ENCODE results near the gene MRC2. TPM values are rescaled to one million over a fixed set of nuclear protein-coding genes. Genes with fewer than 3 reads are reported as not detected.
"Not testable (repeated sequence)": the region's sequence is repeated elsewhere in the genome, so short reads cannot be mapped to it uniquely, and the experiment has no call there.

Gene MRC2
- total RNA-seq, 1 donor from 2014 or later, result 361 TPM

- H3K4me1 Mint-ChIP-seq (ENCODE audit: low read depth, unreplicated experiment), result peaks cover 9% of the 10 kb centered on the region
- H3K27ac ChIP-seq (ENCODE audit: low read depth, low read length), result no peak overlapping the region
- peaks cover 22% of the 10 kb centered on the region for H3K36me3 ChIP-seq (ENCODE audit: insufficient read depth, low read length)
- DNase-seq (ENCODE audit: low read depth) (no peak), FAIRE-seq (no peak)
- no peak overlapping the region for H3K4me3 ChIP-seq (ENCODE audit: insufficient read depth, low read depth, low read length)
- H3K4me3 Mint-ChIP-seq (ENCODE audit: unreplicated experiment), result no peak overlapping the region
- H3K9ac ChIP-seq (ENCODE audit: low read length), result no peak overlapping the region
- peaks cover 12% of the 10 kb centered on the region for H3K4me1 ChIP-seq (ENCODE audit: insufficient read depth, low read length)
- no peak overlapping the region for H2AFZ ChIP-seq (ENCODE audit: low read depth, low read length)
- H3K36me3 Mint-ChIP-seq (ENCODE audit: low read depth, unreplicated experiment), result peaks cover 17% of the 10 kb centered on the region
- H3K79me2 ChIP-seq (ENCODE audit: insufficient read depth, low read length), result no peaks in the 10 kb centered on the region
- H3K9me3 Mint-ChIP-seq (ENCODE audit: unreplicated experiment), result no peaks in the 10 kb centered on the region
- H3K27me3 Mint-ChIP-seq (ENCODE audit: low read depth, unreplicated experiment), result no peaks in the 10 kb centered on the region
- H3K27me3 ChIP-seq (ENCODE audit: insufficient read depth, low read length), result no peaks in the 10 kb centered on the region
- peaks cover 43% of the 10 kb centered on the region for H4K20me1 ChIP-seq (ENCODE audit: insufficient read depth, low read length)
- no peak overlapping the region for H3K27ac Mint-ChIP-seq (ENCODE audit: unreplicated experiment)
- no peak overlapping the region for H3K4me2 ChIP-seq (ENCODE audit: low read length)
- TF ChIP-seq CTCF (IDR thresholded peaks at IDR 0.05; ENCODE audit: insufficient read depth, low read depth, low read length), result no peak
- no peak for TF ChIP-seq EZH2 (IDR thresholded peaks at IDR 0.05; ENCODE audit: insufficient read depth, low read length)
- H3K9me3 ChIP-seq (ENCODE audit: insufficient read depth, low read depth, low read length), result no peaks in the 10 kb centered on the region
These were observed 62.1 kb downstream of the MRC2 start for GRCh38 chr17:62689441-62690167.

- no peak overlapping the region for H3K27ac Mint-ChIP-seq (ENCODE audit: unreplicated experiment)
- TF ChIP-seq EZH2 (IDR thresholded peaks at IDR 0.05; ENCODE audit: insufficient read depth, low read length), result no peak
- no peak for TF ChIP-seq CTCF (IDR thresholded peaks at IDR 0.05; ENCODE audit: insufficient read depth, low read depth, low read length)
- Histone ChIP-seq H3K4me1 (ENCODE audit: insufficient read depth, low read length) (peaks cover 14% of the 10 kb centered on the region), H3K9ac (ENCODE audit: low read length) (no peak overlapping the region), H3K27ac (ENCODE audit: low read depth, low read length) (no peak overlapping the region), H3K36me3 (ENCODE audit: insufficient read depth, low read length) (peaks cover 20% of the 10 kb centered on the region), H3K4me2 (ENCODE audit: low read length) (no peak overlapping the region), H2AFZ (ENCODE audit: low read depth, low read length) (no peak overlapping the region), H3K27me3 (ENCODE audit: insufficient read depth, low read length) (no peaks in the 10 kb centered on the region), H3K79me2 (ENCODE audit: insufficient read depth, low read length) (no peaks in the 10 kb centered on the region), H3K9me3 (ENCODE audit: insufficient read depth, low read depth, low read length) (no peaks in the 10 kb centered on the region), H3K4me3 (ENCODE audit: insufficient read depth, low read depth, low read length) (no peak overlapping the region), H4K20me1 (ENCODE audit: insufficient read depth, low read length) (peaks cover 45% of the 10 kb centered on the region)
- no peak for DNase-seq (ENCODE audit: low read depth)
- peaks cover 17% of the 10 kb centered on the region for H3K36me3 Mint-ChIP-seq (ENCODE audit: low read depth, unreplicated experiment)
- no peak overlapping the region for H3K4me3 Mint-ChIP-seq (ENCODE audit: unreplicated experiment)
- H3K27me3 Mint-ChIP-seq (ENCODE audit: low read depth, unreplicated experiment), result no peaks in the 10 kb centered on the region
- FAIRE-seq, result no peak
- H3K4me1 Mint-ChIP-seq (ENCODE audit: low read depth, unreplicated experiment), result peaks cover 10% of the 10 kb centered on the region
- no peaks in the 10 kb centered on the region for H3K9me3 Mint-ChIP-seq (ENCODE audit: unreplicated experiment)
These were observed 62.9 kb downstream of the MRC2 start for GRCh38 chr17:62690168-62690897.

GRCh38 chr17:62691589-62691915 is 64.1 kb downstream of the MRC2 start:
- not testable (repeated sequence) for FAIRE-seq; H3K9me3 ChIP-seq (ENCODE audit: insufficient read depth, low read depth, low read length); H3K9ac ChIP-seq (ENCODE audit: low read length); H3K4me3 ChIP-seq (ENCODE audit: insufficient read depth, low read depth, low read length); H3K79me2 ChIP-seq (ENCODE audit: insufficient read depth, low read length); DNase-seq (ENCODE audit: low read depth); H3K27me3 Mint-ChIP-seq (ENCODE audit: low read depth, unreplicated experiment); H3K27ac Mint-ChIP-seq (ENCODE audit: unreplicated experiment); H3K4me2 ChIP-seq (ENCODE audit: low read length); H3K27ac ChIP-seq (ENCODE audit: low read depth, low read length); H3K4me3 Mint-ChIP-seq (ENCODE audit: unreplicated experiment); H3K27me3 ChIP-seq (ENCODE audit: insufficient read depth, low read length); H2AFZ ChIP-seq (ENCODE audit: low read depth, low read length); H3K9me3 Mint-ChIP-seq (ENCODE audit: unreplicated experiment)
- Mint-ChIP-seq H3K4me1 (ENCODE audit: low read depth, unreplicated experiment) (peaks cover 15% of the 10 kb centered on the region), H3K36me3 (ENCODE audit: low read depth, unreplicated experiment) (peaks cover 18% of the 10 kb centered on the region)
- Histone ChIP-seq H3K36me3 (ENCODE audit: insufficient read depth, low read length) (peaks cover 20% of the 10 kb centered on the region), H4K20me1 (ENCODE audit: insufficient read depth, low read length) (peaks cover 45% of the 10 kb centered on the region), H3K4me1 (ENCODE audit: insufficient read depth, low read length) (peaks cover 14% of the 10 kb centered on the region)
